Activated CD8-positive, alpha-beta memory T cell treated with anti-CD3 and anti-CD28 coated beads, Interleukin-2, amount 50 U/mL, for 48 hours (primary cell): ENCODE measurements around the gene GAS2.

Source experiments
- DNase-seq: peaks from one replicate; pipeline ENCODE4 v3.0.0-alpha.2; 2020

Gene GAS2

GRCh38 chr11:22728600-22729389, 62.4 kb downstream of the GAS2 start:
- DNase-seq: no peak

- DNase-seq: no peak
Observed at GRCh38 chr11:22730319-22730718, 63.9 kb downstream of the GAS2 start.

GRCh38 chr11:22732588-22732987, 66.2 kb downstream of the GAS2 start:
- no peak for DNase-seq

- DNase-seq: no peak
Observed at GRCh38 chr11:22733475-22734248, 67.3 kb downstream of the GAS2 start.

- no peak for DNase-seq
Observed at GRCh38 chr11:22734628-22735345, 68.4 kb downstream of the GAS2 start.

- DNase-seq: no peak
Observed at GRCh38 chr11:22742157-22742613, 75.8 kb downstream of the GAS2 start.

- DNase-seq: no peak
Observed at GRCh38 chr11:22749536-22749935, 83.1 kb downstream of the GAS2 start.

- DNase-seq: no peak
Observed at GRCh38 chr11:22752908-22753310, 86.5 kb downstream of the GAS2 start.

- DNase-seq: no peak
Observed at GRCh38 chr11:22753416-22753815, 87.0 kb downstream of the GAS2 start.

- no peak for DNase-seq
Observed at GRCh38 chr11:22761066-22761465, 94.7 kb downstream of the GAS2 start.

GRCh38 chr11:22763166-22763565, 96.8 kb downstream of the GAS2 start:
- no peak for DNase-seq

GRCh38 chr11:22764735-22765134, 98.3 kb downstream of the GAS2 start:
- DNase-seq: no peak

GRCh38 chr11:22768281-22768680, 101.9 kb downstream of the GAS2 start:
- DNase-seq: no peak

- no peak for DNase-seq
Observed at GRCh38 chr11:22769081-22769480, 102.7 kb downstream of the GAS2 start.

GRCh38 chr11:22774716-22775115, 108.3 kb downstream of the GAS2 start:
- DNase-seq: no peak

GRCh38 chr11:22775248-22775647, 108.8 kb downstream of the GAS2 start:
- no peak for DNase-seq

GRCh38 chr11:22778642-22779041, 112.2 kb downstream of the GAS2 start:
- DNase-seq: no peak

GRCh38 chr11:22779850-22780249, 113.4 kb downstream of the GAS2 start:
- DNase-seq: no peak

GRCh38 chr11:22780952-22781593, 114.7 kb downstream of the GAS2 start:
- no peak for DNase-seq

GRCh38 chr11:22785251-22785650, 118.8 kb downstream of the GAS2 start:
- no peak for DNase-seq

- DNase-seq: no peak
Observed at GRCh38 chr11:22786475-22786874, 120.1 kb downstream of the GAS2 start.

GRCh38 chr11:22787055-22787454, 120.6 kb downstream of the GAS2 start:
- DNase-seq: no peak

GRCh38 chr11:22787551-22788162, 121.2 kb downstream of the GAS2 start:
- DNase-seq: no peak
